Thyroid gland (tissue), 4 donors: ENCODE data around the gene APBA1. TPM values are rescaled to one million over a fixed set of nuclear protein-coding genes. Genes with fewer than 3 reads are reported as not detected.

Source experiments
- DNase-seq, 2 donors: peaks; one replicate each; pipeline ENCODE4 v3.0.0-alpha.2; 2019
- H3K27ac ChIP-seq, 3 donors: fragments of 200-600 bp; sonication (generic); 1 replicate in 2 of 3; 2 replicates in 1 of 3; pipeline ENCODE4 v1.5.1; 2016 to 2019; ENCODE audit warnings: mild to moderate bottlenecking in 1 of 3, moderate library complexity in 1 of 3
- H3K27me3 ChIP-seq: fragments of 200-600 bp; sonication (generic); one replicate; pipeline ENCODE4 v1.5.1; 2019
- H3K36me3 ChIP-seq, 2 donors: fragments of 200-600 bp; sonication (generic); one replicate each; pipeline ENCODE4 v1.5.1; 2016 to 2019
- H3K4me1 ChIP-seq, 2 donors: fragments of 200-600 bp; sonication (generic); one replicate each; pipeline ENCODE4 v1.5.1; 2017 to 2019
- H3K4me3 ChIP-seq, 3 donors: fragments of 200-600 bp; sonication (generic); replicated peaks in 1 of 3; 1 replicate in 2 of 3; 2 replicates in 1 of 3; pipeline ENCODE4 v1.5.1; 2016; ENCODE audit warnings: mild to moderate bottlenecking in 1 of 3
- H3K9me3 ChIP-seq: fragments of 200-600 bp; sonication (generic); one replicate; pipeline ENCODE4 v1.5.1; 2017
- CTCF ChIP-seq, 6 experiments: fragments of 200-600 bp in 3 of 6; fragments of 450-650 bp in 3 of 6; sonication (generic) in 3 of 6; IDR thresholded peaks; one replicate each; pipeline ENCODE4 v1.5.1; 2016 to 2019; ENCODE audit warnings: antibody characterized with exemption in 6 of 6, mild to moderate bottlenecking in 2 of 6, inconsistent platforms in 1 of 6, moderate library complexity in 1 of 6
- POLR2A ChIP-seq, 2 donors: fragments of 450-650 bp; IDR thresholded peaks; one replicate each; pipeline ENCODE4 v1.6.1; 2017; ENCODE audit warnings: antibody characterized with exemption in 2 of 2, mild to moderate bottlenecking in 2 of 2, moderate library complexity in 1 of 2
- WGBS, 2 donors: methylation state at CpG; one replicate each; pipeline ENCODE4 v1.1.5; 2017; 5-methylcytosine and 5-hydroxymethylcytosine counted together
- intact Hi-C: fragments of 100-400 bp; cut with DNase I; formaldehyde crosslinking; loops from one replicate; pipeline ENCODE4 v1.15.1; 2023
- total RNA-seq, 4 donors: library from RNA; depleted of rRNA; stranded (reverse); fragments of >200 nt; gene quantifications; one replicate each; pipeline ENCODE4 v1.2.3, GENCODE V29; 2016

The APBA1 gene
- total RNA-seq, 4 donors from 2014 or later = 2.8 to 11.2 (median 3.8) TPM

DNA sequence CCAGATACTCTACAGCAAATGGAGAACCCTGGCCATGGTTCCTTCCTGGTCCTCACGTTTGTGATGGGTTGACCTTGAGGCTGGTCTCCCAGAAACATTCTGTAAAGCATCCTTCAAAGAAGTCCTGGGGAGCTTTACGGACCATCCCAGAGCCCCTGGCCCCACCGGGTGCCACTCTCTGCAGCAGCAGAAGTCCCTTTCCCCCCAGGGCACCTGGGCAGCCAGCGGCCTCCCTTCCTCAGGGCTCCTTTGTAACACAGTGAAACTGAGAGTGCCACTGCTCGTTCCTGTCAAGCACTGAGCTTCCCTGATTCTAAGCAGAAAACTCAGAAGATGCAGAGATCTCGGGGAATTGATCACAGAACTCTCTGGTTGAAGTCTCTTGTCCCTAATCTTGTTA, 242.9 kb downstream of the APBA1 start:
- Histone ChIP-seq H3K27ac (no peak overlapping the region), H3K36me3 (no peaks in the 10 kb centered on the region), H3K27me3 (no peaks in the 10 kb centered on the region), H3K4me3 (no peak overlapping the region), H3K9me3 (no peaks in the 10 kb centered on the region), H3K4me1 (no peaks in the 10 kb centered on the region)
- WGBS, 2 donors = 86% methylated on average over 4 to 6 of the region's 6 CpGs
- TF ChIP-seq POLR2A (IDR thresholded peaks at IDR 0.05) = no peak
- no peak for TF ChIP-seq CTCF (IDR thresholded peaks at IDR 0.05)
- DNase-seq = no peak
- intact Hi-C loops = no loop called here

DNA sequence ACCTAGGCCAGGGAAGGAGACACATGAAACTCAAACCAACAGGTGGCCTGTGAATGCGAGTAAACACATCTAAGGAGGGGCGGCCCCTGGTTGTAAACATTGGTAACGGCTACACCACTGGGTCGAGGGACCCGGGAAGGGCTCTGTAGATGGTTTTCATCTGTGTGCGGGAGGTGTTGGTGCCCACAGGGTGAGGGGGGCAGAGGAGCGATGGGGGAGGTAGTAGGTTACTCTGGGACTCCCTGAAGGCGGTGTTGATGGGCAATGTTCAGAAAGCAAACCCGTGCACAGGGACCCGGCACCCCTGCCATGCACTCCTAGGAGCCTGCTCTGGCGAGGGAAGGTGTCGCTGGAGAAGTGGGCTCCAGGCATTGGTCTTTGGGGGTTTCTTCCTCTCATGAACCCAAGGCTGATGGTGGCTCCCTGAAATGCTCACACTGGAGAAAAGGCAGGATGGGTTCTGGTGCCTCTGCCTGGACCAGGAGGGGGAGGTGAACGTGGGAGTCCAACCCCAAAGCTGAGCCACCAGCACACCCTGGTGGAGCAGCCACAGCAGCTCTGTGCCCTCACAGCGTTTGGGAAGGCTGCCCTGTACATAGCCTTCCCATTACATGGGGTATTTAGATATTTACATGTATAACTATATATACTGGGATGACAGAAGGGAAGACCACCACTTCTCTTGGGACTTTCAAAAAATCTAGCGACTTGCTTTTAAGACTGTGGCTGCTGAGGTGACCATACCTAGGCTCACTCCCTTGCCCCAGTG, 244.0 kb downstream of the APBA1 start:
- Histone ChIP-seq H3K4me1 (no peaks in the 10 kb centered on the region), H3K27me3 (no peaks in the 10 kb centered on the region), H3K9me3 (no peaks in the 10 kb centered on the region), H3K27ac (no peak overlapping the region), H3K4me3 (no peak overlapping the region), H3K36me3 (no peaks in the 10 kb centered on the region)
- no peak for TF ChIP-seq POLR2A (IDR thresholded peaks at IDR 0.05)
- TF ChIP-seq CTCF (IDR thresholded peaks at IDR 0.05) = no peak
- intact Hi-C loops = no loop called here
- DNase-seq = no peak
- 90 to 91% methylated on average over 15 of the region's 15 CpGs for WGBS, 2 donors

- Histone ChIP-seq H3K9me3 (no peaks in the 10 kb centered on the region), H3K36me3 (no peaks in the 10 kb centered on the region), H3K4me1 (no peaks in the 10 kb centered on the region), H3K4me3 (no peak overlapping the region), H3K27me3 (no peaks in the 10 kb centered on the region), H3K27ac (no peak overlapping the region)
- WGBS, 2 donors = 89 to 95% methylated on average over 4 of the region's 4 CpGs
- intact Hi-C loops = no loop called here
- DNase-seq = no peak
- TF ChIP-seq POLR2A (IDR thresholded peaks at IDR 0.05) (no peak), CTCF (IDR thresholded peaks at IDR 0.05) (no peak)
Observed at GRCh38 chr9:69427286-69427685, 244.9 kb downstream of the APBA1 start.

DNA sequence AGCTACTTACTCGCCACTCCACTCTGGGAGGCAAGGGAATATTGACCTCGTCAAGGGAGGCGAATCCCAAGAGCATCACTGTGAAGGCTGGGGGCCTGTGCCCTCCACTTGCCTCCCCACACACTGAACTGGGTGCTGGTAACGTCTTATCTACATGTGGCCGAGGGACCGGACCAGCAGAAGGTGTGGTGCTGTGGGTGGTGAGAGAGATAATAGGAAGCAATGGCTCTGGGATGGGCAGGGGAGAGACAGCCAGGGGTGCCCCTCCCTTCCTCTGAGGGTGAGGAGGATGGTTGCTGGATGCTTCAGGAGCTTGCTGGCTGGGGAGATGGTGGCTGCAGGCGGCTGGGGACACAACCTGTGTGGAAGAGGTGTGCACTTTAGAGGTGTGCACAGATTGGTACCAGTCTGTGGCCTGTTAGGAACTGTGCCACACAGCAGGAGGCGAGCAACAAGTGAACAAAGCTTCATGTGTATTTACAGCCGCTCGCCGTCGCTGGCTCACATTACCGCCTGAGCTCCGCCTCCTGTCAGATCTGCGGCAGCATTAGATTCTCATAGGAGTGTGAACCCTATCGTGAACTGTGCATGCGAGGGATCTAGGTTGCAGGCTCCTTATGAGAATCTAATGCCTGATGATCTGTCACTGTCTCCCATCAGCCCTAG, 246.9 kb downstream of the APBA1 start:
- H3K4me3 ChIP-seq = no peak overlapping the region
- no peak for TF ChIP-seq POLR2A (IDR thresholded peaks at IDR 0.05)
- TF ChIP-seq CTCF (IDR thresholded peaks at IDR 0.05) = no peak
- H3K27me3 ChIP-seq = no peaks in the 10 kb centered on the region
- no peaks in the 10 kb centered on the region for H3K4me1 ChIP-seq
- intact Hi-C loops = no loop called here
- 94 to 95% methylated on average over 17 of the region's 17 CpGs for WGBS, 2 donors
- DNase-seq = no peak
- H3K9me3 ChIP-seq = no peaks in the 10 kb centered on the region
- H3K36me3 ChIP-seq = no peaks in the 10 kb centered on the region
- H3K27ac ChIP-seq = no peak overlapping the region
